SK-N-SH (cell line): ENCODE data around the gene FMO5. TPM values are rescaled to one million over a fixed set of nuclear protein-coding genes. Genes with fewer than 3 reads are reported as not detected.

Source experiments
- CTCF ChIA-PET: fragments of 300-600, 350-600 bp; formaldehyde crosslinking; extraction: SDS; loops from one replicate; lab custom pipeline; 2021; lab: Yijun Ruan, JAX
- POLR2A ChIA-PET: fragments of 350-600 bp; sonication (Branson Sonifier 250); formaldehyde crosslinking; extraction: SDS; loops from one replicate; lab custom pipeline; 2020; ENCODE audit warnings: antibody characterized with exemption, inconsistent platforms; lab: Yijun Ruan, JAX
- DNase-seq: peaks from one replicate; pipeline ENCODE4 v3.0.0; 2012
- H2AFZ ChIP-seq: fragments of 200-600 bp; sonication (generic); 2 replicates; pipeline ENCODE4 v1.8.1; 2016; ENCODE audit warnings: antibody characterized with exemption, mild to moderate bottlenecking, low read depth
- H3F3A ChIP-seq: fragments of 200-600 bp; sonication (generic); replicated peaks from 2 replicates; pipeline ENCODE3; 2016; ENCODE audit warnings: antibody characterized with exemption, mild to moderate bottlenecking; ENCODE audit not compliant: insufficient read depth
- H3K27ac ChIP-seq, 2 experiments: fragments of 200-500 bp in 1 of 2; fragments of 200-600 bp in 1 of 2; sonication (Bioruptor generic) in 1 of 2; sonication (generic), shearing (Covaris generic) in 1 of 2; 2 replicates each; pipeline versions ENCODE4 v1.5.1 to v1.6.1; 2014 to 2016; ENCODE audit warnings: low read depth in 2 of 2, inconsistent platforms in 1 of 2, low read length in 1 of 2, mild to moderate bottlenecking in 1 of 2, mixed read lengths in 1 of 2
- H3K27me3 ChIP-seq: fragments of 200-600 bp; sonication (generic), shearing (Covaris generic); 2 replicates; pipeline ENCODE4 v1.6.1; 2016; ENCODE audit warnings: mixed run types; ENCODE audit not compliant: insufficient read depth
- H3K36me3 ChIP-seq, 2 experiments: fragments of 200-500 bp in 1 of 2; fragments of 200-600 bp in 1 of 2; sonication (Bioruptor generic) in 1 of 2; sonication (generic) in 1 of 2; replicated peaks in 1 of 2; 2 replicates each; pipeline versions ENCODE3 to v1.5.1; 2014 to 2016; ENCODE audit warnings: low read length in 1 of 2, mild to moderate bottlenecking in 1 of 2; ENCODE audit not compliant: insufficient read depth in 2 of 2, control insufficient read depth in 1 of 2
- H3K4me1 ChIP-seq, 2 experiments: fragments of 200-500 bp in 1 of 2; fragments of 200-600 bp in 1 of 2; sonication (Bioruptor generic) in 1 of 2; sonication (generic), shearing (Covaris generic) in 1 of 2; 2 replicates each; pipeline versions ENCODE4 v1.5.1 to v1.6.1; 2014 to 2016; ENCODE audit warnings: low read depth in 1 of 2, low read length in 1 of 2, mixed run types in 1 of 2; ENCODE audit not compliant: insufficient read depth in 2 of 2, control insufficient read depth in 1 of 2
- H3K4me2 ChIP-seq: fragments of 200-600 bp; sonication (generic), shearing (Covaris generic); 2 replicates; pipeline ENCODE4 v1.6.1; 2017; ENCODE audit warnings: mixed run types
- H3K4me3 ChIP-seq, 2 experiments: fragments of 200-500 bp in 1 of 2; fragments of 200-600 bp in 1 of 2; sonication (Bioruptor generic) in 1 of 2; sonication (generic), shearing (Covaris generic) in 1 of 2; 2 replicates each; pipeline versions ENCODE4 v1.5.1 to v1.8.1; 2014 to 2016; ENCODE audit warnings: low read depth in 2 of 2, inconsistent platforms in 1 of 2, low read length in 1 of 2, mild to moderate bottlenecking in 1 of 2, mixed read lengths in 1 of 2, moderate library complexity in 1 of 2
- H3K79me2 ChIP-seq: fragments of 200-600 bp; sonication (generic); 2 replicates; pipeline ENCODE4 v1.8.1; 2017; ENCODE audit warnings: mild to moderate bottlenecking; ENCODE audit not compliant: insufficient read depth
- H3K9ac ChIP-seq: fragments of 200-600 bp; sonication (generic); 2 replicates; pipeline ENCODE4 v1.6.1; 2017; ENCODE audit warnings: mixed run types
- H3K9me2 ChIP-seq: fragments of 200-600 bp; sonication (generic); 2 replicates; pipeline ENCODE4 v1.6.1; 2017; ENCODE audit warnings: mixed run types
- H3K9me3 ChIP-seq: fragments of 200-600 bp; sonication (generic); 2 replicates; pipeline ENCODE4 v1.6.1; 2017; ENCODE audit warnings: mixed run types, mild to moderate bottlenecking, moderate library complexity
- H4K20me1 ChIP-seq: fragments of 200-600 bp; sonication (generic); 2 replicates; pipeline ENCODE4 v1.6.1; 2017; ENCODE audit warnings: mild to moderate bottlenecking, mixed run types; ENCODE audit not compliant: insufficient read depth
- FOSL2 ChIP-seq: IDR thresholded peaks from 2 replicates; pipeline ENCODE4 v1.4.0; 2012; ENCODE audit warnings: low read depth, mild to moderate bottlenecking, moderate library complexity, borderline replicate concordance
- FOXM1 ChIP-seq: IDR thresholded peaks from 2 replicates; pipeline ENCODE4 v1.4.0; 2012; ENCODE audit warnings: low read depth, mild to moderate bottlenecking
- GABPA ChIP-seq: IDR thresholded peaks from 2 replicates; pipeline ENCODE4 v1.4.0; 2012; ENCODE audit warnings: low read depth, mild to moderate bottlenecking
- TAF1 ChIP-seq: IDR thresholded peaks from 2 replicates; pipeline ENCODE4 v1.6.1; 2012; ENCODE audit warnings: low read depth, mild to moderate bottlenecking, low read length, moderate library complexity, borderline replicate concordance
- TCF12 ChIP-seq: IDR thresholded peaks from 2 replicates; pipeline ENCODE4 v1.4.0; 2012
- WGBS: methylation state at CpG from one replicate; pipeline ENCODE4 v1.1.6; 2017; ENCODE audit warnings: low lambda C conversion rate; 5-methylcytosine and 5-hydroxymethylcytosine counted together
- polyA plus RNA-seq, 3 experiments: library from polyadenylated mRNA; depleted of rRNA; stranded (reverse); fragments of >200 nt; gene quantifications; 2 replicates each; pipeline ENCODE4 v1.2.3, GENCODE V29; 2012
- TF ChIP-seq, protein P1 (sequence below): IDR thresholded peaks from 2 replicates; pipeline ENCODE4 v1.4.0; 2012; ENCODE audit warnings: low read depth, borderline replicate concordance
- TF ChIP-seq, protein P2 (sequence below): fragments of 200-600 bp; sonication (generic); IDR thresholded peaks from 2 replicates; pipeline ENCODE4 v1.6.1; 2017; ENCODE audit warnings: antibody characterized with exemption, mild to moderate bottlenecking, moderate library complexity

FMO5 gene
- polyA plus RNA-seq, 1 of the 3 experiments (the other 2 are of a cell fraction), result 0.30 TPM

GRCh38 chr1:147142886-147143285 lies 82.3 kb downstream of the FMO5 start:
- CTCF ChIA-PET, result interaction anchor here (1.2 kb wide), 1 partner anchor 101 kb away, joined by 4 read pairs; no protein-coding TSS in a partner anchor
- H3K4me3 ChIP-seq, result no peak overlapping the region
- POLR2A ChIA-PET, result no interaction called here

More at GRCh38 chr1:147142886-147143285, 82.3 kb downstream of the FMO5 start:
- Histone ChIP-seq H4K20me1 (no peaks in the 10 kb centered on the region), H3K79me2 (no peaks in the 10 kb centered on the region), H3K9ac (no peak overlapping the region), H3K9me3 (no peaks in the 10 kb centered on the region; the same call in 1 of the 2 replicates), H3K27me3 (no peaks in the 10 kb centered on the region), H3K4me2 (no peak overlapping the region), H3K4me1 (no peaks in the 10 kb centered on the region), H2AFZ (no peak overlapping the region), H3K27ac (no peak overlapping the region), H3K9me2 (no peaks in the 10 kb centered on the region), H3F3A (no peaks in the 10 kb centered on the region), H3K36me3 (no peaks in the 10 kb centered on the region)
- 5% methylated on average over 2 of the region's 2 CpGs for WGBS
- TF ChIP-seq TAF1, result no peak
- TF ChIP-seq, protein P1, sequence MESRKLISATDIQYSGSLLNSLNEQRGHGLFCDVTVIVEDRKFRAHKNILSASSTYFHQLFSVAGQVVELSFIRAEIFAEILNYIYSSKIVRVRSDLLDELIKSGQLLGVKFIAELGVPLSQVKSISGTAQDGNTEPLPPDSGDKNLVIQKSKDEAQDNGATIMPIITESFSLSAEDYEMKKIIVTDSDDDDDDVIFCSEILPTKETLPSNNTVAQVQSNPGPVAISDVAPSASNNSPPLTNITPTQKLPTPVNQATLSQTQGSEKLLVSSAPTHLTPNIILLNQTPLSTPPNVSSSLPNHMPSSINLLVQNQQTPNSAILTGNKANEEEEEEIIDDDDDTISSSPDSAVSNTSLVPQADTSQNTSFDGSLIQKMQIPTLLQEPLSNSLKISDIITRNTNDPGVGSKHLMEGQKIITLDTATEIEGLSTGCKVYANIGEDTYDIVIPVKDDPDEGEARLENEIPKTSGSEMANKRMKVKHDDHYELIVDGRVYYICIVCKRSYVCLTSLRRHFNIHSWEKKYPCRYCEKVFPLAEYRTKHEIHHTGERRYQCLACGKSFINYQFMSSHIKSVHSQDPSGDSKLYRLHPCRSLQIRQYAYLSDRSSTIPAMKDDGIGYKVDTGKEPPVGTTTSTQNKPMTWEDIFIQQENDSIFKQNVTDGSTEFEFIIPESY, result no peak
- no peak for TF ChIP-seq TCF12
- no peak for TF ChIP-seq GABPA
- no peak for TF ChIP-seq FOSL2
- TF ChIP-seq, protein P2, sequence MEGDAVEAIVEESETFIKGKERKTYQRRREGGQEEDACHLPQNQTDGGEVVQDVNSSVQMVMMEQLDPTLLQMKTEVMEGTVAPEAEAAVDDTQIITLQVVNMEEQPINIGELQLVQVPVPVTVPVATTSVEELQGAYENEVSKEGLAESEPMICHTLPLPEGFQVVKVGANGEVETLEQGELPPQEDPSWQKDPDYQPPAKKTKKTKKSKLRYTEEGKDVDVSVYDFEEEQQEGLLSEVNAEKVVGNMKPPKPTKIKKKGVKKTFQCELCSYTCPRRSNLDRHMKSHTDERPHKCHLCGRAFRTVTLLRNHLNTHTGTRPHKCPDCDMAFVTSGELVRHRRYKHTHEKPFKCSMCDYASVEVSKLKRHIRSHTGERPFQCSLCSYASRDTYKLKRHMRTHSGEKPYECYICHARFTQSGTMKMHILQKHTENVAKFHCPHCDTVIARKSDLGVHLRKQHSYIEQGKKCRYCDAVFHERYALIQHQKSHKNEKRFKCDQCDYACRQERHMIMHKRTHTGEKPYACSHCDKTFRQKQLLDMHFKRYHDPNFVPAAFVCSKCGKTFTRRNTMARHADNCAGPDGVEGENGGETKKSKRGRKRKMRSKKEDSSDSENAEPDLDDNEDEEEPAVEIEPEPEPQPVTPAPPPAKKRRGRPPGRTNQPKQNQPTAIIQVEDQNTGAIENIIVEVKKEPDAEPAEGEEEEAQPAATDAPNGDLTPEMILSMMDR, result no peak
- no peak for TF ChIP-seq FOXM1
- no peak for DNase-seq

Other genes with a start within 250 kb of the FMO5 start
- 6.2 and 9.4 TPM in 2 replicates for gene PRKAB2, start 52.9 kb downstream of the FMO5 start, polyA plus RNA-seq (2012; rRNA removed)
- 24.7 and 37.2 TPM in 2 replicates for gene CHD1L, start 17.3 kb upstream of the FMO5 start, polyA plus RNA-seq (2012; rRNA removed)